Stimulated activated CD8-positive, alpha-beta memory T cell treated with anti-CD3 and anti-CD28 coated beads, Interleukin-4, amount 100 ng/mL, for 24 hours (primary cell): ENCODE data around the gene SETD6.

Source experiments
- DNase-seq: peaks from one replicate; pipeline ENCODE4 v3.0.0-alpha.2; 2020; ENCODE audit warnings: low read depth

The SETD6 gene

DNA sequence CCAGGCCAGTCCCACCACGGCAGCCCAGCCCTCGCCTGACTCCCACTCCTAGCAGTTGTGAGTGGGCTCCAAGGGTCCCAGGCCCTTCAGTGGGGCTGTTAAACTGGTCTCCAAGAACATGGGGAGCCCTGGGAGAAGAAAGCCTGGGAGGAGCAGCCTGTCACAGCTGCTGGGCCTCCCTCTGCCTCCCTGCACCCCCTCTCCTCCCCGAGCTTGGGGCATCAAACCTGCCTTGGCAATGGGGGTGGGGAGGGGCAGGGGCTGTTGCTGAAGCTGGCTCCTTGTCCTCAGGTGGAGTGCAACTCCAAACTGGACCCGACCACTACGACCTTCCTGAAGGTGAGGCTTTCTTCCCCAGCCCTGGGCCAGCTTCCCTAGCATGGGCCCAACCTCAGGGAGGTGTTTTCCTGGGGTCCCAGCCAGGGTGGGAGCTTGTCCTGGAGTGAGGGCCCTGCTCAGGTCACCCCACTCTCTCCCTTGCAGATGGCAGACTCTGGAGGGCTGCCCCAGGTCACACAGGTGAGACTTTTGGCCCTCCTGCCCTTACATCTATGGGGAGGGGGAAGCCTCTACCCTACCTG, 6.6 kb upstream of the SETD6 start:
- DNase-seq = no peak

DNA sequence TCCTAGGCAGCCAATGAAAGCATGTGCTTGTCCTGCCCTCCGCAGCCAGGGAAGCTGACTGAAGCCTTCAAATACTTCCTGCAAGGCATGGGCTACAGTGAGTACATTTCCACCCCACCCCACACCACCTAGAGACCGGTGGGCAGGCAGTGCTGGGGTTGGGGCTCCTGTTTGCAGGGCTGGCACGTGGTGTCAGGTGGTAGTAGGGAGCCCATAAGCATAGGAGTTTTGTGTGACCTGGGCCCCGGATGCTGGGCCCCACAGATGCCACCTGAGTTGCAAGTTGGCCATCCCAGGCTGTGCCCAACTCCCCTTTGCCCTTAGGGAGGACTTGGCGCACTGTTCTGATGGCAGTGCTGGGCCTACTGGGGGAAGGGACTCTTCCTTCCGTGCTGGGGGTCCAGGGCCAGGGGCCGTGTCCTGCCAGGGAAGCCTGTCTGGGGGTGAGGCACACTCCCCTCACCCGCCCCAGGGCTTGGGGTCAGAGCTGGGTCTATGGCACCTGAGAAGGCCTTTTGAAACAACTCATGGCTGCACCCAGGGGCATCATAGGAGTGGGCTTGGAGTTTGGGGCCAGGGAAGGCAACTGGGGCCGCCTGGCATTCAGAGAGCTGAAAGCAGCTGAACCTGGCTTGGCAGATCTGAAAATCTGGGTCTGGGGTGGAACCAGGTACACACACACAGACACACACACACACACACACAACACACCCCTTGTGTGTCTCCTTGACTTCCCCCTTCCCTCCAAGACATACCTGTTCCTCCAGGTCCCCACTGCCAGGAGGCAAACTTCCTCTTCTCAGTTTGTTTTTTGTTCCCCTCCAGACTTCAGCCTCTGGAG, 5.8 kb upstream of the SETD6 start:
- DNase-seq = no peak

DNA sequence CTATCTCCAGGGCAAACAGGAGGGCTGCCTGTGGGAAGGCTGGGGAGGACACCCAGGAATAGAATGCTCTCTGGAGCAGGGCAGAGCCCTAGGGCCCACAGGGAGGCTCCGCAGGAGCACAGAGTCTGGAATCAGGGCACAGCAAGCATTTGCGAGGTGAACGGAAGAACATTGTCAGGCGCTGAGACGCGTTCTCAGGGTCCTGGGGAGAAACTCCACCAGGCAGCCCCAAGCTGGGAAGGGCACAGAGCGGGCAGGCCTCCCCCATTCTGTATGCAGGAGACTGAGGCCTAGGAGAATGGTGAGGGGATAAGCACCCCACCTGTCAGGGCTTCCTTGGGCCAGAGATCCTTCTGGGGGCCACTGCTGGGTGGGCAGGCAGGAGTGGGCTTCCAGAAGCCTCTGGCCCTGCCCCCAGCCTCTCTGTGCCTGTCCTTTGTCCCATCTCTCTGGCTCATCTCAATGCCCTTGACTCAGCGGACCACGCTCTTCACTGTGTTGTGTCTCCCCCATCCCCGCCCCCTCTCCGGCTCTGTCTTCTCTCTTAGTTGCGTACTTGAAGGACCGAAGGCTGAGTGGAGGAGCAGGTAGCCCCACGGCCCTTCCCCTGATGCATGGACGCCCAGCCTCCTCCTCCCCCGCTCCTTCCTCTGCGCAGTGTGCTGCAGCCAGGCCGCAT, 5.1 kb upstream of the SETD6 start:
- no peak for DNase-seq

DNA sequence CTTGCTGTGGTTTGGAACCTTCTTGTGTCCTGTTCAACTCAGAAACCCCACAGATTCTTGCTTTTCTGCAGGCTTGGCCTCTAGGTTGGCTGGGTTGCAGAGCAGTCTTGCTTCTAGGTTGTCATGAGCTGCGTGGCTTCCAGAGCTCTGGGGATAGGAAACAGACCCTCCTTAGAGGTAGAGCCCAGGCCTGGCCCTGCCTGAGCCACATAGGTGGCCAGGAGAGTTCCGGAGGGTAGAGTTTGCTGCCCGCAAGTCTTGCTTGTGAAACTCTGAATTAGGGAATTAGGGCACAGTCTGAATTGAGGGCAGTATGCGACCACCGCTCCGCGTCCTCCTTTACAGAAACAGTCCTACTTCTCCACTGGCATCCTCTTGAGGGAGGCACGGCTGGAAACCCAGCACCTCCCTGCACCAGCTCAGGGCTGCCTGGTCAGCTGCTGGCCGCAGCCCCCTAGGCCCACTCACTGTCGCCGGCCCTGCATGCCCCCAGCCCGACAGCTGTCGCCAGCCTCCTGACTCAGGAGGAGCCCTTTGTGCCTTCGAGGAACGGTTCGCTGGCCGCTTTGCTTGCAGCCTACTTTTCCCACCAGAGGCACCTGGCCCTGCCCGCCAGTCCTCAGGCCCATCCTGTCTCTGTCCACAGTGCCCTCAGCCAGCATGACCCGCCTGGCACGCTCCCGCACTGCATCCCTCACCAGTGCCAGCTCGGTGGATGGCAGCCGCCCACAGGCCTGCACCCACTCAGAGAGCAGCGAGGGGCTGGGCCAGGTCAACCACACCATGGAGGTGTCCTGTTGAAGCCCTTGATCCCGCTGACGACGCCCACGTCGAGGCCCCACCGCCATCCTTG, 4.3 kb upstream of the SETD6 start:
- DNase-seq = no peak

DNA sequence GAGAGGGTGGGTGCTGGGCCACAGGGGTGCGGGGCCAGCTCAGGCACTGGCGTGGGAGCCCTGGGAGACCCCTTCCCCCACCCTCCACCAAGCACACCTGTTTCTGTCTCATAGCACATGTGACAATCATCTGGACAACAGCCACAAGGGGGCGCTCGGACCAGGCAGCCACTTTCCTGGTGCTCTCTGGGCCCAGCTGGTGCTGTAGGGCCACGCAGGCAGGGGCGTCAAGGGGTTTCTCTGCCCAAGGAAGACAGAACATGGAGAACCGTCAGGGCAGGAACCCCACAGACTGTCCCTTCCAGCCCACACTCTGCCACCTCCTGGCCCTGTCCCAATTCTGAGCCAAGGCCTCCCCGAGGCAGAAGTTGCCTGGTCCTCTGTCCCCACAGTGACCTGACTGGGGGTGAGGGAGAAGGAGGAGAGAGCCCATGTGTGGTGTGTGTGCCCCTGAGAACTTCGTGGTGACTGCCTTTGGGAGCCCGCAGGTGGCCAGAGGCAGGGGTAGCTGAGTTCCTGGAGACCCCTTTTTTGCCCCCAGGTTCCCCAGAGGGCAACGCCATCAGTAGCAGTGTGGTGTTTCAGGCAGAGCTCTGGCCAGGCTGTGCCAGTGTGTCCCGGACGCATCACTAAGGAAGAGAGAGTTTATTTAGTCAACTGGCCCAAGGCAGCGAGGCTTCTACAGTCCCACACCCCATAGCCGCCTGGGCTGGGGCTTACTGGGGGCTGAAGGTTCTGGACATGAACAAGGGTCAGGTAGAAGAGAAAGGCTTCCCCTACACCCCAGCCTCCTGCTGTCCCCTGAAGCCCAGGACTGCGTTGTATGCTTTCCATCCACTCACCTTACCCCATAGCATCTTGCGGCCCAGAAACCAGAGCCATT, 3.1 kb upstream of the SETD6 start:
- DNase-seq = peak; percentile 80

DNA sequence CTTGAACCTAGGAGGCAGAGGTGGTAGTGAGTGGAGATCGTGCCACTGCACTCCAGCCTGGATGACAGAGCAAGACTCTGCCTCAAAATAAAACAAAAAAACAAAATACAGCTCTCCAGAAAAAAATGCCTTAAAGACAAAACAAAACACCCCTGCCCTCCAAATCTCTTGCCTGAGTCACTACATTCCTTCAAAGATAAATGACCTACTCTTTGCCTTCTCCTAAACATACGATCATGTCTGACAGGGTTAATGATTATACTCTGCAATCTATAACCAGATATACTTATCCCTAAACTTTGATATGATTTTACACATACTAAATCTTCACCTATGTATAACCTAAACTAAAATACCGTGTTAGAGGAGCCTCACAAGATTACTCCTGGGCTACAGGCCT, 1.4 kb upstream of the SETD6 start:
- no peak for DNase-seq

DNA sequence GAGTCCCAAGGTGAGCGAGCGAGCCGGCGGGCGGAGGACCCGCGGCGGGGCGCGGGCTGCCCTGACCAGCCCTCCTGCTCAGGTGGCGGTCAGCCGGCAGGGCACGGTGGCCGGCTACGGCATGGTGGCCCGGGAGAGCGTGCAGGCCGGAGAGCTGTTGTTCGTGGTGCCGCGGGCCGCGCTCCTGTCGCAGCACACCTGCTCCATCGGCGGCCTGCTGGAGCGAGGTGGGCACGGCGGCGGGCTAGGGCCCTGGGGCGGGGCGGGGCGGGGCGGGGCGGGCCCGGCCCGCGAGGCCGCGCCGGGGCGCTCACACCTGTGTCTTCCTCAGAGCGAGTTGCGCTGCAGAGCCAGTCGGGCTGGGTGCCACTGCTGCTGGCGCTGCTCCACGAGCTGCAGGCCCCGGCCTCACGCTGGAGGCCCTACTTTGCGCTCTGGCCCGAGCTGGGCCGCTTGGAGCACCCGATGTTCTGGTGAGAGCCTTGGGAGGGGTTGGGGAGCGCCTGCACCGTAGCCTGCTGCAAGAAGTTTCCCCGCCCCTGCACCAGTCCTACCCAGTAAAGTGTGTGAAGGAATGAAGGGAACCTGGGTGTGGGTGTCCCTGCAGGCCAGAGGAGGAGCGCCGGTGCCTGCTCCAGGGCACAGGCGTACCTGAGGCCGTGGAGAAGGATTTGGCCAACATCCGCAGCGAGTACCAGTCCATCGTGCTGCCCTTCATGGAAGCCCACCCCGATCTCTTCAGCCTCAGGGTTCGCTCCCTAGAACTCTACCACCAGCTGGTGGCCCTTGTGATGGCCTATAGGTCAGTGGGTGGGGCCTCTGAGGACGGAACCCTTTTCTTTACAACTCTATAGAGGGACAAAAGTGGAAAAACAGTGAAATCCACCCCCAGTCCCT, 802 bp downstream of the SETD6 start:
- DNase-seq = no peak

DNA sequence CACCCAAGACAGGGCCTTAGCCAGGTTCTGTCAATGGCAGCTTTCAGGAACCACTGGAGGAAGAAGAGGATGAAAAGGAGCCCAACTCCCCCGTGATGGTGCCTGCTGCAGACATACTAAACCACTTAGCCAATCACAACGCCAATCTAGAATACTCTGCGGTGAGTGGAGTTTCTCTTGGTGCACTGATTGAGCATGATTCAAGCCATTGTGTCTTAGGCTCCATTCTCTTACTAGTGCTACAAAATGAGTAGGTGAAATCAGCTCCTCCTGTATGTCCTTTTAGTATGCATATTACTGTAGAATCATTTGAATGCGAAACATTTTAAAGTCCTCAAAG, 1.4 kb downstream of the SETD6 start:
- DNase-seq = no peak

DNA sequence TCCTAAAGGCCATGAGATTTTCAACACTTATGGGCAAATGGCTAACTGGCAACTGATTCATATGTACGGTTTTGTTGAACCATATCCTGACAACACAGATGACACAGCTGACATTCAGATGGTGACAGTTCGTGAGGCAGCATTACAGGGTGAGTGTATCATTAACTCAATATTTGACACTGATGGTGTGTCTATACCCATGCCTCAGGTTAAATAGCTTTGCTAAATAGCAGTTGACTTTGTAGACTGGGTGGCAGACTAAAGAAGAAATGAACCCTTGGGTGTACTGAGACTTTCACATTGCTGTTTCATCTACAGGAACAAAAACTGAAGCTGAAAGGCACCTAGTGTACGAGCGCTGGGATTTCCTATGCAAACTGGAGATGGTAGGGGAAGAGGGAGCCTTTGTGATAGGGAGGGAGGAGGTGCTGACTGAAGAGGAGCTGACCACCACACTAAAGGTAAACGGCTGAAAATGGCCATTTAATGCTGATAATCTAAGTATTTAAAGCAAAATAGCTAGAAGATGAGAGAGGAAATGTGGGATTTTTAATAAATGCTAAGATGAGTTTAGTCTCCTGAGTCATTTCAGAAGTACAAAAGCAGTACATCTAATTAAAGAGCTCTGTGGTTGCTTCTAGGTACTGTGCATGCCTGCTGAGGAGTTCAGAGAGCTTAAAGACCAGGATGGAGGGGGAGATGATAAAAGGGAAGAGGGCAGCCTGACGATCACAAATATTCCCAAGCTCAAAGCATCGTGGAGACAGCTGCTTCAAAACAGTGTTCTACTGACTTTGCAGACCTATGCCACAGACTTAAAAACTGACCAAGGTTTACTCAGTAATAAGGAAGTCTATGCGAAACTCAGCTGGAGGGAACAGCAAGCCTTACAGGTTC, 3.0 kb downstream of the SETD6 start:
- DNase-seq = no peak

DNA sequence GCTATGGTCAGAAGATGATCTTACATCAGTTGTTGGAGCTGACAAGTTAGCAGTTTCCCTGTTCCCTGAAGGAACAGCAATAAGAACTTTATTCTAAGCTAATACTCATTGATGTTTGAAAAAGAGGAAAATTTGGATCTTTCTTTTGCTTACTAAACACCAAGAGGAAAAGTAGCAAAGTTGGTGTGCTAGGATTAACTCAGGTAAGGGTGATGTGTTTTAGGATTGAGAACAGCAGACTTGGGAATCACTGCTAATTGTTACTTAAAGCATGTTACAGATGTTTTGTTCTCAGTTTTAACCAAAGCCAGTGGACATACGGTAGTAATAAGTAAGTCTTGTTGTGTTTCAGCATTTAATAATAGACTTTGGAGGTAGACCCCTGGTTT, 3.7 kb downstream of the SETD6 start:
- no peak for DNase-seq

DNA sequence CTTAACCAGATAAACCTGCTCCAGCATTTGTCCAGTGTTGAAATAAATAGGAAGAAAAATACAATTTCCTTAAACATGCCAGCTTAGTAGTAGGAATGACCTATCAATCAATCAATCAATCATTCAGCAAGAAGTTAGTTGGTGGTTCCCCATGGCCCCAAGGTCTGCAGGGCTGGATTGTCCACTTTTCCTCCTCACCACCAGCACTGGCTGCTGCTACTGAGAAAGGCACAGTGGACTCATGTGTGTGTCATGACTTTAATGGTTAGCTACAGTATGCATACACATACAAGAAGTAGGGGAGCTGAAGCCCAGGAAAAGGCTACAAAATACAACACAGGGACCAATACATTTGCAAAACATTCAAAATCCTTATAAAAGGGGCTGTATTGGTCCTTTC, 4.4 kb downstream of the SETD6 start:
- DNase-seq = no peak

DNA sequence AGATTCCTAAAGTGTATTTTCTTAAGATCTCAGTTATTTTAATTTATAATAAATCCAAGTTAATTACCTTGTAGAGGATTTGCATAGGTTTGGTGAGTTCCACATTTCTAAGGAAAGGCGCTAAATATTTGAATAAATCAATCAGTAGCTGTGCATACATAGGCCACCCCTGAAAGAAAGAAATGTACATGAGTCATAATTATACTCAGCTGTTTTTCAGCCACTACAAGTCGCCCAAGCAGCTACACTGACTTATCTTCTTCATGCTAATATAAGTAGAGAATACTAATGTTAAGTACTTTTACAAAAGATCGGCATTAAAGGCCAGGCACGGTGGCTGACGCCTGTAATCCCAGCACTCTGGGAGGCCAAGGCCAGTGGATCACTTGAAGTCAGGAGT, 14.9 kb downstream of the SETD6 start:
- DNase-seq = no peak

DNA sequence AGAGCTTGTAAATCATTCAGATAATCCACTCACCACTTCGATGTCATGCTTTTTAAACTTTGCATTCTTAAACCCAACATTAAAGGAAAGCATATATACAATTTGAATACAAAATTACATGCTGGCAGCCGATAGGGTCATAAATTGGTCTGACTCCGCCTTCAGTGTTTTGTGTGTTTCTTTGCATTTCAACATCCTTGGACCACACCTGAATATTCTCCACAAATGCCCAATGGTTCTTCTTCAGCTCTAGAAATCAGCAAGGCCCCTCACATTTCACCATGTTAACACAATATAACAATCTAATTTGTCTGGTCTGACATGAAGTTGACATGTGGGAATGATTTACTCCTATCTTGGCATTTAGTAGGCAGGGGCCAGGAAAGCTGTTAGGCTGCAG, 17.1 kb downstream of the SETD6 start:
- no peak for DNase-seq

DNA sequence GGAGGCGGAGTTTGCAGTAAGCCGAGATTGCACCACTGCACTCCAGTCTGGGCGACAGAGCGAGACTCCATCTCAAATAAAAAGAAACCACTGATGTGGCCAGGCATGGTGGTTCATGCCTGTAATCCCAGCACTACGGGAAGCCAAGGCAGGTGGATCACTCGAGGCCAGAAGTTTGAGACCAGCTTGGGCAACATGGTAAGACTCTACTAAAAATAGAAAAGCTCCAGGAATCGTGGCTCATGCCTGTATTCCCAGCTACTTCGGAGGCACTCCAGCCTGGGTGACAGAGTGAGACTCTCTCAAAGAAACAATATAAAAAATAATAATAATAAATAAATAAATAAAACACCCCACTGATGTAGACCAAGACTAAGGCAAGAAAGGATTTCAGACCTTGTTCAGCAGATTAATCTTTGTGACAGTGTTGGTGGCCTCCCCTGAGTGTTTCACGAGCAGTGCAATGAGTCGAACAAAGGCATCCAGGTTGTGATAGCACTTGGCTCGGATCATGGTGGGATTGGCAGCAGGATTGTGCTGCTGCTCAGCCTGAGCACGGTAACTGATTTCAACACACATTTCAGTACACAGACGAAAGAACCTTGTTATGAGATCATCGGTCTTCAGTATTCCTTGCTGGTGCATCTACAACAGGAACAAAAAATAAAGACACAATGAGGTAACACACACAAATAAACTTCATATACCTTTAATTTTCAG, 18.6 kb downstream of the SETD6 start:
- no peak for DNase-seq

DNA sequence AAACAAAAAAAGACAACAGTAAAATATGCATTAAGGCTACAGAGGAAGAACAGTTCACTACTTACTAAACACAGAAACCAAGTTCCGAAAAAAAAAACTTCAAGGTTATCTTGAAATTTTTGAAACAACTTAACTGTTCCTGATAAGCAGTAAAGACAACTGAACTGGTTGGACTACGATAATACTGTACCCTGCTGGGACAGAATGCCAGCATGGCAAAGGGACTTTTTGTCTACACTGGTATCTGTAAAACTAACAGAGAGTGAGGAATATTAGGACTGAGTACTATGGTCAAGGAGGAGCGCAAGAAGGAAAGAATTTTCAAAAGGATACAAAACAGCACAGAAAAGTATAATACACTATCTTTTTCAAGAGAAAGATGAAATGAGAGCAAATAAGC, 19.8 kb downstream of the SETD6 start:
- no peak for DNase-seq

DNA sequence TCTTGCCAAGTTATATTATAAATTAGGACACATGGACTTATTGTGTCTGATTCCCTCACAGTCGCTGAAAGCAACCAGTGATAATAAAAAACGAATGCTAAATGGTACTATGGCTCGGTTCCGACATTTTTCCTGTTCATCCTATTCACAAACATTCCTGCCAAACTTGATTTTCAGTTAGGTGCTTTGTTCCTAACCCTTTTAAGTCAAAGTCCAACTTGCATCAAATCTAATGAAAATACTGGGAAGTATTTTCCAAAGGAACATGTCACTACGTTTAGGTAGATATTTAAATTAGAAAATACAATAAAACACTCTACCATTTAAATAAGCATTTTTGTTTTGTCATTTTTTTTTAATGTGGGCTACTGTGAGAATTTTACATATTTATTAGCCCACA, 21.0 kb downstream of the SETD6 start:
- no peak for DNase-seq

DNA sequence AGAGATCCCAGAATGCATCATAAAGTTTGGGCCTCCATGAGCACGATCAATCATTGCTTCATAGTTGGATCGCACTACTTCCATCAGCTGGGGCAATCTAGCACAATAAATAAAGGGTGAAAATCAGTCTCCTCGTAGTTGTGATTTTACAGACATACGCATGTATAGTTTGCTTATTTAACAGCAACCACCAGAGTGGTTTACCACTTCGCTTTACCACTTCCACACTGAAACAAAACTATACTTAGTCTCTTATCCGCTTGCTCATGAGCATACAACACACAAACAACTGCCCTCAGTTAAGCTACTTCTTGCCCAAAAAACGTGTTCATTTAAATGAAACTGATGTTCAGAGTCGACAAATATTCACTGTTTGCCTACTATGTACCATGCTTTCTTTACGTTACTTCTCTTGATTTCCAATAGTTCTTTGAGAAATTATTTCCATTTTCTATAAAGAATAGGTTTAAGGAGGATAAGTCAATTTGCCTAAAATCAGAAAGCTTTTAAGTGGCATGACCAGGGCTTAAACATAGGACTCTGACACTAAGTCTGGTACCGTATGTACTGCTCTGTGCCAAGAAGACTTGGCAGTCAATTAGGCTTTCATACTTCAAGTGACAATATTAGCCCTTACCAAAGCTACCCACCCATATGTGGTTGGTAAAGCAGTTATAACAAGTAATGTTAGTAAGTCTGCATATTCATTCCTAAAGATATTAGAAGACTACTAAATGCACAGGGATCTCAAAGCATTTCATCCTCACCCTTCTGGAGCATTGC, 22.0 kb downstream of the SETD6 start:
- DNase-seq = no peak

DNA sequence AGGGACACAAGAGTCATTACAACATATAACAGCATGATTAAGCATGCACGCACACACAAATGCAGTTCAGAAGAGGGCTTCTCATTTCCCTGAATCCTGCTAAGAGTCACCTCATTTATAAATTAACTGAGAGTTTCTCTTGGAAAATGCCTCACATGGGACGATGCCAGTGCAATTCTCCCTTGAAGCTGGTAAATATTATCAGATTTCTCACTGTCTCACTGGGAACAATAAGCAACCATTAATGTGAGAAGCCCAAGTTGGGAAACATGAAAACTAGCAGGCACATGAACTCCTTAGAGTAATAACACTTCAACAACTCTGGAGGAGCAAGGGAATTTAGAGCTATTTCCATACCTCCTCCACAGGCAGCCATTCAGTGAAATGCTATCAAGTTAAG, 26.4 kb downstream of the SETD6 start:
- no peak for DNase-seq
